ENCODE data around the gene MMGT1.
A peak's percentile ranks its signal among the peaks of the same experiment; 100 is the strongest.

Gene MMGT1

DNA sequence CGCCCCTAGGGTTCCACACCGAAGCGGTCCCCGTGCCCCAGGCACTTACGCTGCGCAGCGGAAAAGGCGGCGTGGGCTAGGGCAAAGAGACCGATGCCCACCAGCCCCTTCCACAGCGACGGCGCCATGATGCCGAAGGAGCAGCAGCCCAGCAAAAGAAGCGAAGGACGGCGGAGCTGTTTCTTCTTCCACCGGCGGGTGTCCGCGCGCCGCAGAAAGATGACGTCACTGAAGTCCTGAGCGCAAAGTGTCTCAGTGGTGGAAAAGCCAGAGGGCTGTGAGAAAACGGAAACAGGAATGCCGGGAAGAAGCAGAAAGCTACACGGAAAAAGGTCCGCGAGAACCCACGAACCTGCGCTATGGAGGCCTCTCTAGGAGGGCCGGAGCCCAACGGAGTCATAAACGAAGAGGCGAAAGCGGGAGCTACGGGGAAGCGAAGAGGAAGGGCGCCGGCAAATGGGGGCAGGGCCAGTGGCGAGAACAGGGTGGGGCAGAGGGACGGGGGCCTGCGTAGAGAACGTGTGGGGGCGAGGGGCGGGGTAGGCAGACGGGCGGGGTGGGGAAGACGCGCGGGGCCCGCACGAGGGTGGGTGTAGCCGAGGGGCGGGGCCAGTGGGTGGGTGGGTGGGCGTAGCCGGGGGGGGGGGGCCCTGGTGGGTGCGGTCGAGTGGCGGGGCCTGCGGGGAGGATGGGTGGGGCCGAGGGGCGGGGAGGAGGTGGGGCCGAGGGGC, at the start of gene MMGT1:
TSS of gene MMGT1 (minus strand) at position 441 of the 731 bp plus-strand sequence. CDS start at position 128, 313 bp downstream.
- peak; percentile 86 for DNase-seq

GRCh38 chrX:136021903-136022302, 48.1 kb upstream of the MMGT1 start:
- no peak for DNase-seq

DNA sequence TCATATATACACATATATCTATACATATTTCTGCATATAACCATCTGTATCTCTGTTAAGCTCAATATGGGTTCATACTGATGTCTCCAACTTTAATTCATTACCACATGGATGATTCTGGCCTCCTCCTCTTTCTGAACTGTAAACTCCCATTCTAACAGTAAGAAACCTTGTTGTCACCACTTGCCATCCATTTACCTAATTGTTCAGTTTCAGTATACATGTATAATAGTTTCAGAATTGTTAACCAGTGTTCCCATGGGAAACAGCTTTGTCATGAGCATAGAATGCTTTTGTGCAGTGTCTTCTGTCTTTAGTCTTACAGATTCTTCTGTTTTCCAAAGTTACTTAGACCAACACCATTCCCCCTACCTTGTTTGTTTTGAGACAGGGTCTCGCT, 47.4 kb upstream of the MMGT1 start:
- no peak for DNase-seq

GRCh38 chrX:136019226-136019625, 45.4 kb upstream of the MMGT1 start:
- no peak for DNase-seq

GRCh38 chrX:136016881-136017280, 43.1 kb upstream of the MMGT1 start:
- DNase-seq = no peak

GRCh38 chrX:136015016-136015415, 41.2 kb upstream of the MMGT1 start:
- DNase-seq = no peak

- no peak for DNase-seq
Observed at GRCh38 chrX:135988245-135988644, 14.5 kb upstream of the MMGT1 start.

GRCh38 chrX:135985973-135986310, 12.2 kb upstream of the MMGT1 start:
- no peak for DNase-seq

- DNase-seq = peak; percentile 70
Observed at GRCh38 chrX:135985157-135985972, 11.6 kb upstream of the MMGT1 start, which contains the start of gene SLC9A6. TSS of gene SLC9A6 (plus strand) at chrX:135985435. CDS start at chrX:135985659, 224 bp downstream.

GRCh38 chrX:135984791-135985156, 11.0 kb upstream of the MMGT1 start:
- DNase-seq = no peak

- no peak for DNase-seq
Observed at GRCh38 chrX:135984256-135984655, 10.5 kb upstream of the MMGT1 start.

GRCh38 chrX:135982860-135983259, 9.1 kb upstream of the MMGT1 start:
- DNase-seq = no peak

DNA sequence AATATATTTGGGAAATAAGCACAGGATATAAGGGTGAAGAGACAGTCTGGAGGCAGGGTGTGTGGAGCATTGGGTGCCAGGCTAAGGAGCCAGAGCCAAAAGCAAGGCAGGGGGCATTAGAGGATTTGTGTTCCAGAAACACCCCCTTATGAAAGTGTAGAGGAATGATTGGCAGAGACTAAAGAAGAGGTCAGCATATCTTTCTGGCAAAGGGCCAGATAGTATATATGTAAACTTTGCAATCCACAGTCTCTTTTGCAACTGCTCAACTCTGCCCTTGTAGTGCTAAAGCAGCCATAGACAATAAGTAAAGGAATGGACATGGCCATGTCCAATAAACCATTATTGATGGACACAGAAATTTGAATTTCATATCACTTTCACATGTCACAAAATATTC, 7.9 kb upstream of the MMGT1 start:
- DNase-seq = no peak

- DNase-seq = no peak
Observed at GRCh38 chrX:135981010-135981409, 7.2 kb upstream of the MMGT1 start.

DNA sequence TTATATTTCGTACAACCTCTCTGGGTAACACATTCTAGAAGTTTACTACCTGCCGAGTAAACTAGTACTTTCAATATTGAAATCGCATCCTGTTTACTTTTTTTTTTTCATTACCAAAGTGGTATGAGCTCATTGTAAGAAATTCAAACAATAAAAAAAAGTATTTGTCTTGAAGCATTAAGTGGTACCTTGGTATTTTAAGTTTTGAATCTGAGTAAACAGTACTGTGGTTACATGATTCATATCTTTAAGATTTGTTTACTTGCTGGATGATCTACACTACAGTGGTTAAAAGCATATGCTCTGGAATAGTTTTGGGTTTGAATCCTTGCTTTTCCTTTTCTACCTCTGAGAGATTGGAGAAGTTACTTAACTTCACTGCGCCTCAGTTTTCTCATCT, 3.8 kb upstream of the MMGT1 start:
- DNase-seq = no peak

DNA sequence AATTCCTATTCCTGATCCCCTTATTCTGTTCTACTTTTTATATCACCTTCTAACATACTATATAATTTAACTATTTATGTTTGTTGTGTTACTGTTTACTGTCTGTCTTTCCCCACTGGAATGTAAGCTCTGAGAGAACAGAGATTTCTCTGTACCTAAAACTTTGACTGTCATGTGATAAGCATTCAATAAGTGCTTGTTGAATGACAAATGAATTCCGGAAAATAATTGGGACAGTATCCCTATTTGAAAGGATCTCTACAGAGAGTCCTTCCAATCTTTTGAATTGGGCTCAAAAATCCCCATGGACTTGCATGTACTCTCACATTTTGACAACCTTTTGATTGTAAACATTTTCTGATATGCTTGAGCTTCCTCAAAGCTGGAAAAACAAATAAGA, 1.6 kb upstream of the MMGT1 start:
- no peak for DNase-seq

GRCh38 chrX:135974279-135974856, 580 bp upstream of the MMGT1 start:
- DNase-seq = peak; percentile 62

DNA sequence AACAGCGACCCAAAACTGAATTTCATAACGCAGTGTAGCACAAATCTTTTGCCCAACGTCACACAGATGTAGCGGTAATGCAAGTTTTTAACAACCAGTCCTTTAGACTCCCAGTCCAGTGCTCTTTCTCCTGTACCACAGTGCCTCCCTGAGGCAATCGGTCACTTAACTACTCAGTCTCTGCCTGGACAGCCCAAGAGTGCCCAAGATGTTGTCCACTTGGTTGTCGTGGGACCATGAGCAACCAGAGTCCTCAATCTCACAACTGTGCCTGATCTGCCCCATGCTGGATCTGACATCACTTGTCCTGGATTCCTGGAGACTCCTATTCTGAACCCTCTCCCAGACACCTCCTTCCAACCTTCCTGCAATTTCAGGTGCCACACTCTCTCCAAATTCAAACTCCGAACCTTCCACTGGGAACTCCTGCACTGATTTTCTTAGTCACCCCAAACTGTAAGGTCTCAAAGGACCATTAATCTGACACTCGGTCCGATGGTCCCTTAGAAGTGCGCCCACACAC, 702 bp downstream of the MMGT1 start:
- DNase-seq = no peak

- no peak for DNase-seq
Observed at GRCh38 chrX:135951291-135951690, 22.5 kb downstream of the MMGT1 start.

DNA sequence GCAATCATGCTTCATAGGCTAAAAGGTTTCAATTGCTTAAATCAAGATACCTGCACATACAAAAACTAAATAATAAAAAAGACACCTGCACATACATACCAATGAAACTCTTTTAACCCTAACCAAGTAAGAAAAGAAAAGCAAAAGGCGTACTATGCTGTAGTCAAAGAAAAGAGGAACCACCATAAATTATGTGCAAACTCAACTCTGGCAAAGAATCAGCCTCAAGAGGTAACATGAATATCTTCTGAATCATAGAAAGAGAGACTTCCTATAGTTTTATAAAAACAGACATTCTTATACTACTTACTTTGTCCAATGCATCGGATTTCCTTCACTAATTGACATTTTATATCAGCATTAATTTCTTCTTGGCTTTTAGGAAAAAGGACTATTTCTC, 29.3 kb downstream of the MMGT1 start:
- no peak for DNase-seq

GRCh38 chrX:135931644-135932487, 41.9 kb downstream of the MMGT1 start:
- DNase-seq = peak; percentile 56

- DNase-seq = no peak
Observed at GRCh38 chrX:135927897-135928296, 45.9 kb downstream of the MMGT1 start.

GRCh38 chrX:135923353-135923752, 50.4 kb downstream of the MMGT1 start:
- no peak for DNase-seq
